ENCODE data around the gene TP53I11. TPM values are rescaled to one million over a fixed set of nuclear protein-coding genes. Genes with fewer than 3 reads are reported as not detected.

The TP53I11 gene
- total RNA-seq, 1 experiment from 2014 or later = 94.2 TPM

- Histone ChIP-seq H2BK20ac (ENCODE audit: low read depth, low read length, poor library complexity, severe bottlenecking) (no peak overlapping the region), H3K27ac (ENCODE audit: insufficient read length, low read depth, low read length) (no peak overlapping the region), H2AK5ac (ENCODE audit: insufficient read length, low read length) (no peak overlapping the region), H3K27me3 (ENCODE audit: insufficient read depth, low read length) (no peaks in the 10 kb centered on the region), H3K23ac (ENCODE audit: insufficient read length, low read depth, low read length) (no peak overlapping the region), H3K4ac (ENCODE audit: low read depth, low read length) (no peak overlapping the region), H3T11ph (ENCODE audit: low read length) (no peak overlapping the region), H4K8ac (replicated peaks; ENCODE audit: insufficient read length, low read depth, low read length) (no peak overlapping the region), H3K4me1 (ENCODE audit: insufficient read depth, low read length) (peaks cover 6% of the 10 kb centered on the region; the same call in 1 of the 2 replicates), H3K9ac (ENCODE audit: extremely low read depth, insufficient read length, low read length) (no peak overlapping the region), H2BK15ac (ENCODE audit: low read depth, low read length) (no peak overlapping the region), H3K9me3 (ENCODE audit: control insufficient read depth, low read depth, low read length) (no peaks in the 10 kb centered on the region), H3K56ac (ENCODE audit: insufficient read length, low read depth, low read length) (no peak overlapping the region), H3K18ac (ENCODE audit: insufficient read length, low read depth, low read length) (no peak overlapping the region), H3K23me2 (ENCODE audit: insufficient read length, low read depth, low read length, poor library complexity, severe bottlenecking) (no peaks in the 10 kb centered on the region), H2BK5ac (ENCODE audit: insufficient read length, low read length) (no peak overlapping the region), H3K79me2 (ENCODE audit: insufficient read depth, low read length) (no peaks in the 10 kb centered on the region), H3K4me2 (ENCODE audit: insufficient read depth, insufficient read length, low read length) (no peak overlapping the region), H3K79me1 (ENCODE audit: insufficient read depth, low read depth, low read length, poor library complexity, severe bottlenecking) (no peaks in the 10 kb centered on the region), H2BK12ac (ENCODE audit: insufficient read length, low read depth, low read length) (no peak overlapping the region), H4K20me1 (ENCODE audit: control insufficient read depth, insufficient read depth, insufficient read length) (no peaks in the 10 kb centered on the region), H2AFZ (ENCODE audit: low read length) (no peak overlapping the region), H4K91ac (ENCODE audit: insufficient read length, low read depth, low read length) (no peak overlapping the region), H3K14ac (ENCODE audit: insufficient read depth, low read length) (peak overlapping the region; percentile 6; the same call in 1 of the 2 replicates), H4K5ac (ENCODE audit: insufficient read length, low read depth, low read length) (no peak overlapping the region), H2BK120ac (ENCODE audit: low read depth, low read length, poor library complexity, severe bottlenecking) (no peak overlapping the region)
- WGBS (ENCODE audit: extremely low coverage, insufficient read length, low lambda C conversion rate) = no CpG with 5 or more reads among the region's 12 CpGs
- Mint-ChIP-seq H3K4me3 (no peak overlapping the region), H3K27ac (no peak overlapping the region), H3K9me3 (no peaks in the 10 kb centered on the region; a peak in 1 of 5 replicates), H3K4me1 (peaks cover 34 to 48% of the 10 kb centered on the region in 2 experiments), H3K36me3 (ENCODE audit: insufficient read depth in 1 of 3, low read depth in 3 of 3) (peaks cover 0 to 2% (median 0%) of the 10 kb centered on the region in 3 experiments; a peak in 2 of 7 replicates), H3K27me3 (ENCODE audit: low read depth) (peaks cover 3% of the 10 kb centered on the region; the same call in 1 of the 2 replicates)
- no peak for DNase-seq
- TF ChIP-seq CTCF (conservative IDR thresholded peaks at IDR 0.05) = no peak
These were observed 46.2 kb downstream of the TP53I11 start for GRCh38 chr11:44904261-44905020.
